ENCODE data around the gene KPNB1.
A peak's percentile ranks its signal among the peaks of the same experiment; 100 is the strongest.

Gene KPNB1

GRCh38 chr17:47711366-47712099 is 61.8 kb downstream of the KPNB1 start:
- DNase-seq (ENCODE audit: low read depth): no peak

GRCh38 chr17:47712330-47713023 is 62.8 kb downstream of the KPNB1 start:
- DNase-seq (ENCODE audit: low read depth): no peak

GRCh38 chr17:47713980-47714700 is 64.4 kb downstream of the KPNB1 start:
- no peak for DNase-seq (ENCODE audit: low read depth)

GRCh38 chr17:47714773-47715396 is 65.2 kb downstream of the KPNB1 start:
- no peak for DNase-seq (ENCODE audit: low read depth)

GRCh38 chr17:47715669-47716325 is 66.1 kb downstream of the KPNB1 start:
- no peak for DNase-seq (ENCODE audit: low read depth)

GRCh38 chr17:47716375-47716774 is 66.7 kb downstream of the KPNB1 start:
- DNase-seq (ENCODE audit: low read depth): no peak

GRCh38 chr17:47717261-47717697 is 67.6 kb downstream of the KPNB1 start:
- DNase-seq (ENCODE audit: low read depth): peak; percentile 22

- DNase-seq (ENCODE audit: low read depth): no peak
Measured at GRCh38 chr17:47717979-47718621, 68.4 kb downstream of the KPNB1 start.

- no peak for DNase-seq (ENCODE audit: low read depth)
Measured at GRCh38 chr17:47718634-47719405, 69.1 kb downstream of the KPNB1 start.

GRCh38 chr17:47719411-47720152 is 69.9 kb downstream of the KPNB1 start:
- peak; percentile 72 for DNase-seq (ENCODE audit: low read depth)

GRCh38 chr17:47720196-47720595 is 70.5 kb downstream of the KPNB1 start:
- no peak for DNase-seq (ENCODE audit: low read depth)

GRCh38 chr17:47720754-47721533 is 71.2 kb downstream of the KPNB1 start:
- no peak for DNase-seq (ENCODE audit: low read depth)

GRCh38 chr17:47721725-47722124 is 72.0 kb downstream of the KPNB1 start:
- DNase-seq (ENCODE audit: low read depth): no peak

- DNase-seq (ENCODE audit: low read depth): no peak
Measured at GRCh38 chr17:47724705-47725104, 75.0 kb downstream of the KPNB1 start.

- DNase-seq (ENCODE audit: low read depth): no peak
Measured at GRCh38 chr17:47725446-47726111, 75.9 kb downstream of the KPNB1 start.

- DNase-seq (ENCODE audit: low read depth): no peak
Measured at GRCh38 chr17:47726796-47727703, 77.3 kb downstream of the KPNB1 start.

GRCh38 chr17:47727704-47728036 is 78.0 kb downstream of the KPNB1 start:
- no peak for DNase-seq (ENCODE audit: low read depth)

Data from amniotic epithelial cell (primary cell).